ENCODE results near the gene PDE3A. TPM values are rescaled to one million over a fixed set of nuclear protein-coding genes. Genes with fewer than 3 reads are reported as not detected.

PDE3A gene
- polyA plus RNA-seq, 1 experiment = 3.5 TPM

GRCh38 chr12:20474016-20474415, 105.7 kb downstream of the PDE3A start:
- Histone ChIP-seq H3K36me3 (ENCODE audit: control insufficient read depth, insufficient read depth, low read length) (no peaks in the 10 kb centered on the region), H3K4me3 (ENCODE audit: low read depth, low read length) (no peak overlapping the region), H3K27me3 (ENCODE audit: control insufficient read depth, insufficient read depth, low read length) (no peaks in the 10 kb centered on the region)
- no peak for DNase-seq (ENCODE audit: low read depth)
- CTCF ChIA-PET = interaction anchor here (0.6 to 1.0 kb wide), 3 partner anchors 9 to 33 kb away, joined by 3 read pairs; no protein-coding TSS in a partner anchor
- no peak for TF ChIP-seq CTCF (IDR thresholded peaks at IDR 0.05; ENCODE audit: insufficient read depth, low read depth, low read length)
- POLR2A ChIA-PET = no interaction called here

- no peak for DNase-seq (ENCODE audit: low read depth)
- Histone ChIP-seq H3K27me3 (ENCODE audit: control insufficient read depth, insufficient read depth, low read length) (no peaks in the 10 kb centered on the region), H3K4me3 (ENCODE audit: low read depth, low read length) (no peak overlapping the region), H3K36me3 (ENCODE audit: control insufficient read depth, insufficient read depth, low read length) (no peaks in the 10 kb centered on the region)
- CTCF ChIA-PET = interaction anchor here (0.6 to 1.0 kb wide), 3 partner anchors 10 to 33 kb away, joined by 3 read pairs; no protein-coding TSS in a partner anchor
- POLR2A ChIA-PET = no interaction called here
- TF ChIP-seq CTCF (IDR thresholded peaks at IDR 0.05; ENCODE audit: insufficient read depth, low read depth, low read length) = no peak
Observed at GRCh38 chr12:20474443-20474842, 106.1 kb downstream of the PDE3A start.

- DNase-seq (ENCODE audit: low read depth) = no peak
- Histone ChIP-seq H3K4me3 (ENCODE audit: low read depth, low read length) (no peak overlapping the region), H3K27me3 (ENCODE audit: control insufficient read depth, insufficient read depth, low read length) (no peaks in the 10 kb centered on the region), H3K36me3 (ENCODE audit: control insufficient read depth, insufficient read depth, low read length) (no peaks in the 10 kb centered on the region)
- CTCF ChIA-PET = no interaction called here
- POLR2A ChIA-PET = interaction anchor here (0.7 kb wide), 1 partner anchor 12 kb away, joined by 4 read pairs; no protein-coding TSS in a partner anchor
- no peak for TF ChIP-seq CTCF (IDR thresholded peaks at IDR 0.05; ENCODE audit: insufficient read depth, low read depth, low read length)
Observed at GRCh38 chr12:20475542-20475941, 107.2 kb downstream of the PDE3A start.

GRCh38 chr12:20476551-20476950, 108.2 kb downstream of the PDE3A start:
- Histone ChIP-seq H3K4me3 (ENCODE audit: low read depth, low read length) (no peak overlapping the region), H3K36me3 (ENCODE audit: control insufficient read depth, insufficient read depth, low read length) (no peaks in the 10 kb centered on the region), H3K27me3 (ENCODE audit: control insufficient read depth, insufficient read depth, low read length) (no peaks in the 10 kb centered on the region)
- ChIA-PET POLR2A (no interaction called here), CTCF (no interaction called here)
- no peak for TF ChIP-seq CTCF (IDR thresholded peaks at IDR 0.05; ENCODE audit: insufficient read depth, low read depth, low read length)
- DNase-seq (ENCODE audit: low read depth) = no peak

GRCh38 chr12:20477255-20477654, 108.9 kb downstream of the PDE3A start:
- ChIA-PET CTCF (no interaction called here), POLR2A (no interaction called here)
- no peaks in the 10 kb centered on the region for H3K27me3 ChIP-seq (ENCODE audit: control insufficient read depth, insufficient read depth, low read length)
- no peak for DNase-seq (ENCODE audit: low read depth)
- H3K36me3 ChIP-seq (ENCODE audit: control insufficient read depth, insufficient read depth, low read length) = no peaks in the 10 kb centered on the region
- no peak for TF ChIP-seq CTCF (IDR thresholded peaks at IDR 0.05; ENCODE audit: insufficient read depth, low read depth, low read length)
- no peak overlapping the region for H3K4me3 ChIP-seq (ENCODE audit: low read depth, low read length)
